NCI-H345 (cell line): ENCODE data around the gene FN1.

Experiments used
- DNase-seq: peaks from one replicate; lab custom pipeline; 2025; lab: John Stamatoyannopoulos, UW

FN1 gene

GRCh38 chr2:215407061-215407460 is 28.8 kb downstream of the FN1 start:
- no peak for DNase-seq

DNA sequence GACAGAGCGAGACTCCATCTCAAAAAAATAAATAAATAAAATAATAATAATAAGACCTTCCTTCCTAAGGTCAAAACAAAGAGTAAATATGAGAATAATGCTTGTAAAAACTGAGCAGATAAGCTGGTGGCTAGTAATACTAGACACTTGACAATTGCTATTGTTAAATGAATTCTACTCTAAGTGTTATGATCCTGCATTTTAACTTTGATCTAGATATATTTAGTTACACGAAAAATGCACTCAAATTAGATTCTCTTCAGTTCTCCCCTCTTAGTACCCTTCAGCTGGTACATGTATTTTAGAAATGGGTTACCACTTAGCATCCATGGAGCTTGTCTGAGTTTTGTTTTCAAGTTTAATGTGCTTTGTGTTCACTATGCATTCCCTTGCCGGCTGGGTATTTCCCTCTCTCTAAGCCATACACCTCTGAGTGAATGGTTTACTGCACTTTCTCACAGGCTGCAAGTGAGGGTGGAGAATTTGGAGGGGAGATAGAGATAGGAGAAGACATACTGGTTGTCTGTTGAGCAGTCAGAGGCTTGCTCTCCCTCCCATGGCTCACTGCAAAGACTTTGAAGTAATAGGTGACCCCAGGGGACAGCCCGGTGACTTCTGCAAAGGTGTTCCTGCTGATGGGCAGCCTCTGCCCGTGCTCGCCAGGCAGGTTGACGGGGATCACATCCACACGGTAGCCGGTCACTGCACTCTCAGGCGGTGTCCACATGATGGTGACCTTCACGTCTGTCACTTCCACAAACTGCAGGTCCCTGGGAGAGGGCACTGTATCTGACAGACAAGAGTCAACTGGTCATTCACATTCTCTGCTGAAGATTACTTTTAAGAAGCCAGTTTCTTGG is 29.9 kb downstream of the FN1 start:
- no peak for DNase-seq

DNA sequence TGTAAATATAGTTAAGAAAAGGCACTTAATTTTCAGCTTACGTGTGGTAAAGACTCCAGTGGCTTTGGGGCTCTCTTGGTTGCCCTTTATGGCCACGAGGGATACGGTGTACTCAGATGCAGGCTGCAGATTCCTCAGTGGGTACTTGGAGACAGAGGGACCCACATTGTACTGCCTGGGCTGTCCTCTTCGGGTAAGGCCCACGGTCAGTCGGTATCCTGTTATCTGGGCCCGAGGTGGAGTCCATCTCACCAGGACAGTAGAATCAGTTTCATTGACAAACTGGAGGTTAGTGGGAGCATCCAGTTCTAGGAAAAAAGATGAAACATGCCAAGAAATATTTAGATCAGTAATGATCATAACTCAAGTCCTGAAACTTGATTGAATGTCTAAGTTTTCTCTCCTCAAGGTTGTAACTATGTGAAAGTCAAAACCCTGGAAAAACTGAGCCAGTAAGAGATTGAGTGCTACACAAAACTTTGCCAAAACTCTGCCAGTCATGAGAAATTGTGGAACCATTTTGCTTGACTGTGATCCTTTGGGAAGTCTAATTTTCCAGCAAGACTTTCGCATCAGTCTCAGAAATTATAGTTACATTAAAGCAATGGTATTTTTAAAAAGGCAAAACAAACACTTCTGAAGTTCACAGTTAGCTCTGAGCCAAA is 31.4 kb downstream of the FN1 start:
- DNase-seq = no peak

- DNase-seq = no peak
Observed at GRCh38 chr2:215403441-215404347, 32.2 kb downstream of the FN1 start.

- no peak for DNase-seq
Observed at GRCh38 chr2:215401896-215402379, 33.9 kb downstream of the FN1 start.

GRCh38 chr2:215399067-215399716 is 36.7 kb downstream of the FN1 start:
- no peak for DNase-seq

- no peak for DNase-seq
Observed at GRCh38 chr2:215397632-215398341, 38.1 kb downstream of the FN1 start.

GRCh38 chr2:215396595-215397313 is 39.1 kb downstream of the FN1 start:
- DNase-seq = no peak

GRCh38 chr2:215395687-215396460 is 40.0 kb downstream of the FN1 start:
- no peak for DNase-seq

DNA sequence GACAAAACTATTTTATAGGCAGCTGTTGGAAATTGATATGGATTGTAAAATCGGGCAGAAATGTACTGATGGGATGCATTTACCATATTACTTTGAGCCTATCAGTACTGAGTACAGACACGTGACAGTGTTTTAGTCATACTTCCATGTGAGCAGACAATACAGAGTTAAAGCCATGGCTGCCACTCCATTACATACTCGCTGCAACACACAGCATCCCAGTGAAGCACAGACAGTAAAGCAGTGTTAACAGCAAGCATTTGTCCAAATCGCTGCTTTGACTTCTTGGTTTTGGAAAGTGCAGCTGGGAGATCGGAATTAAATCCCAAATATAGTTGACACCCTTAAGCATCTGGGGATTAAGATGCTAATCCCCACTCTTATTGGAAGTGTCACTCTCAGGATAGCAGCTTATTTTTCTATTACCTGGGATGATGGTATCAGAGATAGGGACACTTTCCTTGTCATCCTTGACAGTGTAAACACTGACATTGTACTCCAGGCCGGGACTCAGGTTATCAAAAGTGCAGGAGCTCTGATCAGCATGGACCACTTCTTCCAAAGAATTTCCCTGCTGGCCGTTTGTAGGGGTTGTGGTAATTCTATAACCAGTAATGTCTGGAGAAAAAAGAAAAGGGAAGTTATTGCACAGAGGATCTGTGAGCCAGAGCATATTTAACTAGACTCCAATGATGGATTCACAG is 41.6 kb downstream of the FN1 start:
- no peak for DNase-seq

- DNase-seq = no peak
Observed at GRCh38 chr2:215392687-215393270, 43.1 kb downstream of the FN1 start.

DNA sequence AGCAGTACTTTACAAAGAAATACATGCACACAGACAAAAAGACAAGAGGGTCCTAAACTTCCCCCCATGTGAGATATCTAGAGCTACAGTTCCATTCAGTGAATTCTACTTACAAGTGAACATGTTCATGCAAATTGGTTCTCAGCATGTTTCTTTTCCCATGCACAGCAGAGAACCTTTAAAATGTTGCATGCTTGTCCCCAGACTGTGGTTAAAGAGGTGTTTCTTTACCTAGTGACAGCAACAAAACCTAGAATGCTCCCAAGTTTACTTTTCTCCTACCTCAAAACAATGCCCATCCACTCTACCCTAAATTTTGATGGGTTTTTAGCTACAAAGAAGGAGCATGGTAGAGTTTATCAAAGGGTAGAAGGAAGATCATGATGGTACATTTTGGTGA is 43.7 kb downstream of the FN1 start:
- no peak for DNase-seq

GRCh38 chr2:215391531-215391930 is 44.3 kb downstream of the FN1 start:
- no peak for DNase-seq

- DNase-seq = no peak
Observed at GRCh38 chr2:215390550-215390913, 45.3 kb downstream of the FN1 start.

GRCh38 chr2:215388002-215388728 is 47.7 kb downstream of the FN1 start:
- no peak for DNase-seq

GRCh38 chr2:215386566-215386965 is 49.3 kb downstream of the FN1 start:
- DNase-seq = no peak

- no peak for DNase-seq
Observed at GRCh38 chr2:215384710-215385109, 51.2 kb downstream of the FN1 start.

- DNase-seq = no peak
Observed at GRCh38 chr2:215383652-215384279, 52.1 kb downstream of the FN1 start.
